Activated B cell treated with CpG ODN at 0.5 μM for 24 hours (primary cell): ENCODE data around the gene TMEM108. TPM values are rescaled to one million over a fixed set of nuclear protein-coding genes. Genes with fewer than 3 reads are reported as not detected.

ENCODE experiments used
- ATAC-seq: fragments of 200-7000 bp; cut with Tn5 transposase; one replicate; pipeline ENCODE4 v1.10.0; 2021; ENCODE audit warnings: low read depth, mild to moderate bottlenecking, moderate library complexity
- CTCF ChIA-PET: fragments of 350-600 bp; sonication (Branson Sonifier 250); formaldehyde crosslinking; loops from one replicate; lab custom pipeline; 2021; ENCODE audit warnings: antibody characterized with exemption; lab: Charles Lee
- POLR2A ChIA-PET: fragments of 350-600 bp; sonication (Branson Sonifier 250); formaldehyde crosslinking; loops from one replicate; lab custom pipeline; 2021; ENCODE audit warnings: antibody characterized with exemption; lab: Charles Lee
- DNase-seq: peaks from one replicate; pipeline ENCODE4 v3.0.0; 2022
- H3K27ac Mint-ChIP-seq: one replicate; pipeline ENCODE4 v1.8.0; 2020; ENCODE audit warnings: mixed read lengths
- H3K27me3 Mint-ChIP-seq: one replicate; pipeline ENCODE4 v1.8.0; 2021; ENCODE audit warnings: mixed read lengths
- H3K36me3 Mint-ChIP-seq: one replicate; pipeline ENCODE4 v1.8.0; 2021; ENCODE audit warnings: low read depth, mixed read lengths
- H3K4me1 Mint-ChIP-seq: one replicate; pipeline ENCODE4 v1.8.0; 2021; ENCODE audit warnings: mixed read lengths
- H3K4me3 Mint-ChIP-seq: one replicate; pipeline ENCODE4 v1.8.0; 2020; ENCODE audit warnings: mild to moderate bottlenecking, mixed read lengths
- H3K9me3 Mint-ChIP-seq: one replicate; pipeline ENCODE4 v1.8.0; 2020; ENCODE audit warnings: mixed read lengths
- CTCF ChIP-seq: fragments of 200-600 bp; IDR thresholded peaks from one replicate; pipeline ENCODE4 v1.8.0; 2022; ENCODE audit warnings: antibody characterized with exemption, mild to moderate bottlenecking
- intact Hi-C: fragments of 100-400 bp; cut with micrococcal nuclease; formaldehyde crosslinking; loops from one replicate; pipeline ENCODE4 v1.15.1; 2024
- total RNA-seq: library from RNA; stranded (reverse); gene quantifications from 2 replicates; pipeline ENCODE4 v1.2.3, GENCODE V29; 2022

TMEM108 gene
- total RNA-seq, 1 donor from 2014 or later: not detected

GRCh38 chr3:133181392-133182150 is 143.4 kb downstream of the TMEM108 start:
- H3K36me3 Mint-ChIP-seq: no peaks in the 10 kb centered on the region
- POLR2A ChIA-PET: no interaction called here
- H3K9me3 Mint-ChIP-seq: no peaks in the 10 kb centered on the region
- H3K27me3 Mint-ChIP-seq: no peaks in the 10 kb centered on the region
- no peak for TF ChIP-seq CTCF
- no peaks in the 10 kb centered on the region for H3K4me1 Mint-ChIP-seq
- intact Hi-C loops: no loop called here
- DNase-seq: no peak
- no peak for ATAC-seq
- no peak overlapping the region for H3K27ac Mint-ChIP-seq
- H3K4me3 Mint-ChIP-seq: no peak overlapping the region
- CTCF ChIA-PET: no interaction called here

DNA sequence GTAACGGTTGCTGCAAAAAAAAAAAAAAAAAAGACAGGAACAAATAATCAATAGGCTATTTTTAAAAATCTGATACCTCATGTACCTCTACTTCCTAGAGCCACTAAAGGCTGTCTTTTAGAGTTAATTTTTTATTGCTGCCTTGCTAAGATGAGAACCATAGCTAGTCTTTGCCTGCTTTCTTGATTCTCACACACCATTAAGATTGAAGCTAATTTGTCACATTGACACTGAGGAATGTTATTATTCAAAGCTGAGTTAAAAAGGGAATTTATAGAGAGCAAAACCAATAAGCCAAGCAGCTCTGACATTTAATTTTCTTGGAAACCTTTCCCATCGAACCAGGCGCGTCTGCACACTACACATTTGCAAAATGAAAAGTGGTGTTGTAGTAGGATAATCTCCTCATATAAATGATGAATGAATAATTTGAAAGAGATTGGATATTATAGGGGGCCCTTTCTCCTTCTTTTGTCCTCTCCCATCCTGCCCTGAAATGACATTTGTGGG is 149.7 kb downstream of the TMEM108 start:
- no peak overlapping the region for H3K27ac Mint-ChIP-seq
- no peaks in the 10 kb centered on the region for H3K9me3 Mint-ChIP-seq
- DNase-seq (no peak), ATAC-seq (no peak)
- no peak for TF ChIP-seq CTCF
- CTCF ChIA-PET: no interaction called here
- intact Hi-C loops: no loop called here
- H3K36me3 Mint-ChIP-seq: no peaks in the 10 kb centered on the region
- peaks cover 16% of the 10 kb centered on the region for H3K27me3 Mint-ChIP-seq
- no peak overlapping the region for H3K4me3 Mint-ChIP-seq
- POLR2A ChIA-PET: no interaction called here
- H3K4me1 Mint-ChIP-seq: no peaks in the 10 kb centered on the region

GRCh38 chr3:133188996-133189395 is 150.8 kb downstream of the TMEM108 start:
- H3K4me1 Mint-ChIP-seq: no peaks in the 10 kb centered on the region
- ATAC-seq: no peak
- ChIA-PET CTCF (no interaction called here), POLR2A (no interaction called here)
- H3K27me3 Mint-ChIP-seq: peaks cover 18% of the 10 kb centered on the region
- no peaks in the 10 kb centered on the region for H3K9me3 Mint-ChIP-seq
- no peaks in the 10 kb centered on the region for H3K36me3 Mint-ChIP-seq
- H3K4me3 Mint-ChIP-seq: no peak overlapping the region
- TF ChIP-seq CTCF: no peak
- DNase-seq: no peak
- no peak overlapping the region for H3K27ac Mint-ChIP-seq
- intact Hi-C loops: no loop called here

- H3K9me3 Mint-ChIP-seq: no peaks in the 10 kb centered on the region
- POLR2A ChIA-PET: no interaction called here
Observed at GRCh38 chr3:133189893-133190292, 151.7 kb downstream of the TMEM108 start.

More at GRCh38 chr3:133189893-133190292, 151.7 kb downstream of the TMEM108 start:
- Mint-ChIP-seq H3K27ac (no peak overlapping the region), H3K4me1 (no peaks in the 10 kb centered on the region), H3K36me3 (no peaks in the 10 kb centered on the region), H3K4me3 (no peak overlapping the region), H3K27me3 (peaks cover 18% of the 10 kb centered on the region)
- no peak for ATAC-seq
- TF ChIP-seq CTCF: no peak
- CTCF ChIA-PET: no interaction called here
- DNase-seq: no peak
- intact Hi-C loops: no loop called here
